IMR-90 (cell line): ENCODE results near the gene CCDC60.

Experiments used
- CEBPB ChIP-seq: IDR thresholded peaks from 2 replicates; pipeline ENCODE4 v1.6.1; 2012; ENCODE audit warnings: low read depth, low read length, improper control_type of control experiment
- CTCF ChIP-seq: conservative IDR thresholded peaks from 2 replicates; pipeline ENCODE4 v1.5.1; 2012; ENCODE audit warnings: mild to moderate bottlenecking, low read depth, low read length, improper control_type of control experiment
- ELK1 ChIP-seq: fragments of 150-350 bp; IDR thresholded peaks from 2 replicates; pipeline ENCODE4 v1.6.1; 2016; ENCODE audit warnings: low read depth, mild to moderate bottlenecking, low read length, moderate library complexity, borderline replicate concordance
- RFX5 ChIP-seq: IDR thresholded peaks from 2 replicates; pipeline ENCODE4 v1.8.0; 2012; ENCODE audit warnings: low read depth, mild to moderate bottlenecking, low read length, moderate library complexity
- SMC3 ChIP-seq: fragments of 150-350 bp; IDR thresholded peaks from 2 replicates; pipeline ENCODE4 v1.6.1; 2016; ENCODE audit warnings: low read depth, mild to moderate bottlenecking, antibody characterized with exemption, low read length, moderate library complexity
- TF ChIP-seq, protein P1 (sequence below): fragments of 150-350 bp; IDR thresholded peaks from 2 replicates; pipeline ENCODE4 v1.6.1; 2017; ENCODE audit warnings: mild to moderate bottlenecking, antibody characterized with exemption, low read length, low read depth

GRCh38 chr12:119447618-119448017, 113.1 kb downstream of the CCDC60 start:
- no peak for TF ChIP-seq ELK1
- no peak for TF ChIP-seq CEBPB
- TF ChIP-seq CTCF: no peak
- no peak for TF ChIP-seq RFX5
- no peak for TF ChIP-seq SMC3
- TF ChIP-seq, protein P1, sequence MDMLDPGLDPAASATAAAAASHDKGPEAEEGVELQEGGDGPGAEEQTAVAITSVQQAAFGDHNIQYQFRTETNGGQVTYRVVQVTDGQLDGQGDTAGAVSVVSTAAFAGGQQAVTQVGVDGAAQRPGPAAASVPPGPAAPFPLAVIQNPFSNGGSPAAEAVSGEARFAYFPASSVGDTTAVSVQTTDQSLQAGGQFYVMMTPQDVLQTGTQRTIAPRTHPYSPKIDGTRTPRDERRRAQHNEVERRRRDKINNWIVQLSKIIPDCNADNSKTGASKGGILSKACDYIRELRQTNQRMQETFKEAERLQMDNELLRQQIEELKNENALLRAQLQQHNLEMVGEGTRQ: no peak
